GM19397 (cell line): ENCODE results near the gene PROM1.

Source experiments
- ATAC-seq: cut with Tn5 transposase; IDR thresholded peaks from one replicate; pipeline ENCODE4 v1.9.1; 2021; ENCODE audit warnings: mild to moderate bottlenecking, moderate library complexity; ENCODE audit not compliant: unreplicated experiment

PROM1 gene

GRCh38 chr4:15992167-15992485 is 91.7 kb downstream of the PROM1 start:
- no peak for ATAC-seq

- no peak for ATAC-seq
Measured at GRCh38 chr4:15990570-15991285, 93.1 kb downstream of the PROM1 start.

- ATAC-seq, result no peak
Measured at GRCh38 chr4:15989424-15989823, 94.4 kb downstream of the PROM1 start.

GRCh38 chr4:15988222-15988621 is 95.6 kb downstream of the PROM1 start:
- ATAC-seq, result no peak

- ATAC-seq, result no peak
Measured at GRCh38 chr4:15986907-15987306, 96.9 kb downstream of the PROM1 start.

GRCh38 chr4:15983610-15984009 is 100.2 kb downstream of the PROM1 start:
- ATAC-seq, result no peak

- no peak for ATAC-seq
Measured at GRCh38 chr4:15982842-15983524, 100.8 kb downstream of the PROM1 start.

- no peak for ATAC-seq
Measured at GRCh38 chr4:15976456-15977447, 107.1 kb downstream of the PROM1 start.

- ATAC-seq, result no peak
Measured at GRCh38 chr4:15971068-15971801, 112.6 kb downstream of the PROM1 start.

- ATAC-seq, result no peak
Measured at GRCh38 chr4:15968551-15969300, 115.1 kb downstream of the PROM1 start.

GRCh38 chr4:15965325-15965724 is 118.5 kb downstream of the PROM1 start:
- no peak for ATAC-seq

GRCh38 chr4:15964159-15964558 is 119.7 kb downstream of the PROM1 start:
- no peak for ATAC-seq

- ATAC-seq, result peak; percentile 59
Measured at GRCh38 chr4:15963576-15963975, 120.2 kb downstream of the PROM1 start.

- peak; percentile 51 for ATAC-seq
Measured at GRCh38 chr4:15963001-15963451, 120.8 kb downstream of the PROM1 start, which contains the start of gene FGFBP2. Gene FGFBP2, minus strand, starts transcription at chr4:15963175. Its CDS starts 46 bp downstream, at chr4:15963129.

- ATAC-seq, result no peak
Measured at GRCh38 chr4:15961781-15962510, 121.9 kb downstream of the PROM1 start.

GRCh38 chr4:15958562-15958961 is 125.3 kb downstream of the PROM1 start:
- no peak for ATAC-seq

- peak; percentile 87 for ATAC-seq
Measured at GRCh38 chr4:15956179-15956850, 127.5 kb downstream of the PROM1 start.

GRCh38 chr4:15955670-15956069 is 128.2 kb downstream of the PROM1 start:
- peak; percentile 5 for ATAC-seq

GRCh38 chr4:15953625-15954024 is 130.2 kb downstream of the PROM1 start:
- ATAC-seq, result no peak
